HG03066 (cell line): Measurements from ENCODE around the gene INKA2.

ENCODE experiments used
- ATAC-seq: cut with Tn5 transposase; IDR thresholded peaks from one replicate; pipeline ENCODE4 v1.9.1; 2021; ENCODE audit warnings: low read depth; ENCODE audit not compliant: unreplicated experiment

The INKA2 gene

DNA sequence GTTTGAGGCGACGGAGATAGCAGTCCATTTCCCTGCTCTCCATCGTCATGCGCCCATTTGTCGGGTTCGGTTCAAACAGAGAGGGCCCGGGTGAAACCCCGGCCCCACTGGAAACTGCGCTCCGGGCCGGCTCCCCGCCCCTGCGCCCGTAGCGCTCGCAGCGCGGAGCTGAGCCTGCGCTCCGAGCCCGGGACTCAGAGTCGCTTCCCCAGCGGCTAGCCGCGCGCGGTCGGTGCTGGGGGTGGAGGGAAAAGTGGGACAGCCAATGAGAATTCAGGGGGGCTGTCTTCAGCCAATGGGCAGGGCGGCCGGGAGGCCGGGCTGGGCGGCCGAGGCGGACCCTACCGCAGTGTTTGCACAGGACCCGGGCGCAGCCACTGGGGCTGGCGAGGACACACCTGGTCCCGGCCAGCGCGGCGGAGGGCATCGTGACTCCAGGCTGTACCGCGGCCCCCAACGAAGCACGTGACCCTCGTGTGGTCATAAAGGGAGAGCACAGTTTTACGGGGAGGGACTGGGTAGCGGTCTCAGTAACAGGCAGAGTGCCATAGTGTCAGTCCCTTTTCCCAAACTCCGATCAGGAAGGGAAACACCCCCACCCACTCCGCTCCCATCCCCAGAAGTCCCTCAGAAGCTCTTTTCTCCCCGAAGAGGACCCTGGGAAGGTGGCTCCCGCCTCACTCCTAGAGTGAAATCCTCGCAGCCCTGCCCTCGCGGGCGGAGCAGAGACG, at the start of gene INKA2:
Gene INKA2 (minus strand): TSS at position 202 of the 731 bp plus-strand sequence. CDS start 153 bp downstream, at position 49.
- ATAC-seq = peak; percentile 84

DNA sequence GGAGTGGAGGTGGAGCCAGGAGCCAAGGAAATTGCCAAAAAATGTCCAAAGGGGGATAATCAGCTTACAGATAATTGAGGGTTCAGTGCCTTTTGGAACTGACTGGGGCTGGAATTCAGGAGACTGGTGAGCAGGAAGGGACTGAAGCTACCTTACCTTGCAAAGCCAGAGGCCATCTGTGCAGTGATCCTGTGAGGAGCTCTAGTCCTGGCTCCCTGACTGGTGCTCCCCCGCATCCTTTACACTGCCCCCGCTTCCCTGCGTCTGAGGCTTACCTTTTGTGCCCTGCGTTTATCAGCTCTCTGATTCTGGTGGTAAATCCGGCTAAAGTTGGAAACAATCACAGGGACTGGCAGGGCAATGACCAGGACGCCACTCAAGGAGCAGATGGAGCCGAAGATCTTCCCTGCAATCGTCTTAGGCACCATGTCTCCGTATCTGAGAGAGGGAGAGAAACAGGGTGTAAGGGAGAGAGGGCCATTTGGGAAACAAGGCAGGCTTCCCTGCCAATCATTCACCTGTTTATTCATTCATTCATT, 47.5 kb upstream of the INKA2 start:
- no peak for ATAC-seq

- ATAC-seq = no peak
These were observed 45.2 kb upstream of the INKA2 start for GRCh38 chr1:111784273-111784901.

GRCh38 chr1:111779546-111779945, 40.4 kb upstream of the INKA2 start:
- ATAC-seq = no peak

DNA sequence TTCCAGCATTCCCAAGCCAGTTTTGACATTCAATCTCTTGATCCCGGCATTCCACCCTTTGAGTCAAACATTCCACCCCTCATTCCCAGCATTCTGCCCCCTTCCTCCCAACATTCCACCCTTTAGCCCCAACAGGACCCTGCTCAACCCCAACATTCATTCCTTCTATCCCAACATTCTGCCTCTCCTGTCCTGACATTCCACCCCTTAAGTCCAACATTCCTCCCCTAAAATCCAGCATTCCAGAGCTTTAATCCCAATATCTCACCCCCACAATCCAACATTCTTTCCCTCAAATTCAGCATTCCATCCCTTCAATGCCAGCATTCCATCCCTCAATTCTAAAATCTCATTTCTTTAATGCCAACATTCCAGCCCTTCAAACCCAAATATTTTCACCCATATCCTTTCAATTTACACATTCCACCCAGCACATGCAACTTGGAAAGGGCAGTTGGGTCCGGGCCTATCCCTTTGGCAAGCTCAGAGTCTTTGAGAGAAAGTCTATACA, 39.4 kb upstream of the INKA2 start:
- ATAC-seq = no peak

- ATAC-seq = no peak
These were observed 38.9 kb upstream of the INKA2 start for GRCh38 chr1:111778066-111778465.

DNA sequence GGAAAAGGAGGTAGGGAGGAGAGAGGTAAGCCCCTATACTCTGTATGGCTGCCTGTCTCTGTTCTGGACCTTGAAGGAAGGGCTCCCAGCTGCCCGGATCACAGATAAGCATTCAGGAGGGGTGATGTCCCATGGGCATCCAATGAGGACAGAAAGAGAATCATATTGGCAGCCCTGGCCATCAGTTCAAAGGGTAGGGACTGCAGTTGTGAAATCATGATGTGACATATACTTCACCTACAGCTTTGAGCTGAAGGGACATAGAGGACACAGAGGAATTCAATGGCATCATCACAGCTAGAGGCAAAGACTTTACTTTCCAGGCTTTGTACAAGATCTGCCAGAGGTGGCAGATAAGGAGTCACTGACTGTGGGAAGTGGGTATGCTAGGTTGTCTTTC, 38.1 kb upstream of the INKA2 start:
- ATAC-seq = no peak

DNA sequence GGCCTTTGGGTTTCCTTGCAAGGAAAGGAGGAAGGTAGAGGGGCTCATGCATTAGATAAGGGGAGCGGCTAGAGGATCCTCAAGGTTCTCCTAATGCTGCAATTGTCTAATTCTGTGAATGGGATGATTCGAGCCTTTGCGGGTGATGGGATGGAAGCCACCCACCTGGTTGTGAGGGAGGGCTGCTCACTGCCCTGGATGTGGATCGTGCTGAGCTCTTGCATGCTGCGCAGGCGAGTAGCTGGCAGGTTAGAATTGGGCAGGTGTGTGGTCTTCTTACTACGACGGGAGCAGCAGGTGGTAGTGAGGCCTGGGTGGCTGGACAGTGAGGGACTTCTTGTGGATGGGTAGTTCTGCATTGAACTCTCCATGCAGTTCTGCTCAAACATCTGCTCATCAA, 37.7 kb upstream of the INKA2 start:
- ATAC-seq = no peak

DNA sequence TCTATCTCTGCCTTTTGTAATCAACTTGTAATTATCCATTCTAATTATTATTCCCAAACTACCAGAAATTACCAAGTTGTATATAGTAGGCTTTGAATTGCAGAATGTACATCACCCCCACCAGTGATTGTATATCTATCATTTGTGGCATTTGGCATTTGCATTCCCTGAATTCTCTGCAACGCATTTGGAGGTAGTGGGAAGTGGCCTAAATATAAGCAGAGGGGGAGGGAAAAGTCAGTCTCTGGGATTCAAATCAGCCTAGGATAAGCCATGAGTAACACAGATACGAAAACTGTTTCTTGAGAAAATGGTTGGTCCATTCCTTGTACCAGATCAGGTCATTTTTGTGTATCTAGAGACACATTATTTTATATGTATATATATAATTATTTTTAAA, 37.2 kb upstream of the INKA2 start:
- ATAC-seq = no peak

DNA sequence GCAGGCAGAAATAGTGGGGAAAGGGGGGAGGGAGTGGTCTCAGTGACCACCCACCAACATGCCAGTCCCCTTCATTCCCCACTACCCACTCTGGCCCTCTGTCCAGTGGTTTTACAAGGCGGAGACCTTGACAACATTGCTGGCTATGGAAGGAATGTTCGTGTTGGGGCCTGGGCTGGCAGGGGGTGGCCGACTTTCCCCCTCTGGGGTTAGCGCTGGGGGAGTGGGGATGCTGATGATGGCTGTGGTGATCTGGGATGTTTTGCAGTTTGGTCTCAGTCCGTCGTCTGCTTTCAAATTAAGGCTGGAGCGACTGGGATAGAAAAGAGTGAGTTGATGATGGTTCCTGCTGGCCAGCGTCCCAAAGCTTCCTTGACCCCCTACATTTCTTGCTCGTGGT, 36.8 kb upstream of the INKA2 start:
- no peak for ATAC-seq

- ATAC-seq = no peak
These were observed 31.7 kb upstream of the INKA2 start for GRCh38 chr1:111770916-111771315.

- ATAC-seq = no peak
These were observed 30.4 kb upstream of the INKA2 start for GRCh38 chr1:111769517-111770146.

GRCh38 chr1:111768625-111769024, 29.4 kb upstream of the INKA2 start:
- no peak for ATAC-seq

- ATAC-seq = no peak
These were observed 28.8 kb upstream of the INKA2 start for GRCh38 chr1:111768023-111768422.

DNA sequence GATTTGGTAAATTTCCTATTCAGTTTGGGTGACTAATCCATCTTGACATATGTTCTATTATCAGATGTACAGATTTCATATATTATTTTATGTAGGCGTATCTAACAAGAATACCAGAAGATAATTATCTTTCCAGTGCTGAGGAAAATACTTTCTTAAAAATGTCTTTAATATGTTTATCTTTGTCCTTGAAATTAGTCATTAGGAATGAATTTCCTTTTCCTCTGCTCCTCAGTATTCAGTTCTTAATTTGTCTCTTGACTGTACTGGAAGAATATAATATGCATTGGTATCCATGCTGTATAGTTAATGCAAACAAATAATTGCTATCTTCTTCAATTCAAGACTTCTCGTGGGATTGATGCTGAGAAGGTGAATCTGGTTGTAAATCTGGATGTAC, 23.1 kb upstream of the INKA2 start:
- no peak for ATAC-seq

DNA sequence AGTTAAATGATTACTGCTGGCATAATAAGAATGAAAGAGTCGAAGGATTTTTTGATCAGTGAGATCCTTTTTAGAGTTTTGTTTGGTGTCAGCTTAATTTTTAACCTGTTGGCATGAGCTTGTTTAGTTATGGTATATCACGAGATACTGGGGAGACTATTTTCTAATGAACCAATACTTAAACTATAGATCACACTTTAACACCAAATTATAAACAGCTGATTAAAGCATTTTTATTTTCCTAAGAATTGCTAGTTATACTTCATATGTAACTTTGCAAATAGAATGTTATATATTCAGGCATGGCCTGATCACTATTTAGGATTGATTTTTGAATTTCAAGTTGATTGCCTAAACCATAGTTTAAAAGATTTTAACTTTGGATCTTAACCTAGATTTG, 22.5 kb upstream of the INKA2 start:
- ATAC-seq = no peak

- ATAC-seq = no peak
These were observed 19.2 kb upstream of the INKA2 start for GRCh38 chr1:111758373-111758772.

GRCh38 chr1:111756124-111756513, 16.9 kb upstream of the INKA2 start:
- no peak for ATAC-seq

- ATAC-seq = peak; percentile 91
These were observed 16.3 kb upstream of the INKA2 start, which contains the start of gene DDX20 for GRCh38 chr1:111755331-111756123. TSS of gene DDX20 (plus strand) at chr1:111755901. CDS start at chr1:111755925, 24 bp downstream.

DNA sequence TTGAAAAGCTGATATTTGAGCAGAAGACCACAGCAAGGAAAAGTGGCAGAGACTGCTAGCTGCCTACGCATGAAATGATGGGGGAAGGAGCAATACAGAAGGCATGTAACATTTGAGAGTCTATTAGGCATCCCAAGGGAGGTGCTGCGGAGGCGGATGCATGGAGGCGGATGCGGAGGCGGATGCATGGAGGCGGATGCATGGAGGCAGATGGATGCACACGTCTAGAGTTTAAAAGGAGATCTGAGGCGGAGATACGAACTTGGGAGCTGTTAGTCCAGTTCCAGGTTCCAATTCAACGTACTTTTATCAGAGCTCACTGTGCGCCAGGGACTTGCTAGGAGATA, 15.8 kb upstream of the INKA2 start:
- no peak for ATAC-seq
